ENCODE results near the gene BRCA2. TPM values are rescaled to one million over a fixed set of nuclear protein-coding genes. Genes with fewer than 3 reads are reported as not detected.

Gene BRCA2
- total and polyA plus RNA-seq, 2 donors (not counting 1 experiment from before 2014, with no cell fraction given): 1.2 to 6.0 TPM

DNA sequence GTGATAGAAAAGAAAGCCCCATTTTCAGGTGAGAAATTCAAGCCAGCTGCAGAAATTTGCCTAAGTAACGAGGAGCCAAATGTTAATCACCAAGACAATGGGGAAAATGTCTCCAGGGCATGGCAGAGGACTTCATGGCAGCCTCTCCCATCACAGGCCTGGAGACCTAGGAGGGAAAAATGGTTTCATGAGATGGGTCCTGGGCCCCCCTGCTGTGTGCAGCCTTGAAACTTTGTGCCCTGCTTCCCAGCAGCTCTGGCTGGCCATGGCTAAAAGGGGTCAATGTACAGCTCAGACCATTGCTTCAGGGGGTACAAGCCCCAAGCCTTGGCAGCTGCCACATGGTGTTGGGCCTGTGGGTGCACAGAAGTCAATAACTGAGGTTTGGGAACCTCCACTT is 102.7 kb downstream of the BRCA2 start:
- no peak overlapping the region for H3K4me3 ChIP-seq (ENCODE audit: control extremely low read depth in 1 of 5, extremely low read depth in 1 of 5, insufficient read depth in 1 of 5, low read depth in 2 of 5, low read length in 4 of 5)
- H3K27me3 Mint-ChIP-seq: no peaks in the 10 kb centered on the region
- H3K27ac ChIP-seq (ENCODE audit: low read length in 2 of 2): no peak overlapping the region
- H3K79me2 ChIP-seq (ENCODE audit: control insufficient read depth, insufficient read depth, low read length): peaks cover 59% of the 10 kb centered on the region
- peaks cover 0 to 1% of the 10 kb centered on the region in 2 donors for H3K4me1 ChIP-seq (ENCODE audit: control insufficient read depth in 2 of 2, insufficient read depth in 2 of 2, low read length in 2 of 2)
- ChIA-PET POLR2A (no interaction called here), CTCF (no interaction called here)
- no peak overlapping the region for H2AFZ ChIP-seq (ENCODE audit: insufficient read depth, low read depth, low read length, poor library complexity, severe bottlenecking)
- no peak for TF ChIP-seq EZH2 (IDR thresholded peaks at IDR 0.05; ENCODE audit: borderline replicate concordance, insufficient read depth, low read depth, low read length, poor library complexity, severe bottlenecking)
- TF ChIP-seq, protein P1, sequence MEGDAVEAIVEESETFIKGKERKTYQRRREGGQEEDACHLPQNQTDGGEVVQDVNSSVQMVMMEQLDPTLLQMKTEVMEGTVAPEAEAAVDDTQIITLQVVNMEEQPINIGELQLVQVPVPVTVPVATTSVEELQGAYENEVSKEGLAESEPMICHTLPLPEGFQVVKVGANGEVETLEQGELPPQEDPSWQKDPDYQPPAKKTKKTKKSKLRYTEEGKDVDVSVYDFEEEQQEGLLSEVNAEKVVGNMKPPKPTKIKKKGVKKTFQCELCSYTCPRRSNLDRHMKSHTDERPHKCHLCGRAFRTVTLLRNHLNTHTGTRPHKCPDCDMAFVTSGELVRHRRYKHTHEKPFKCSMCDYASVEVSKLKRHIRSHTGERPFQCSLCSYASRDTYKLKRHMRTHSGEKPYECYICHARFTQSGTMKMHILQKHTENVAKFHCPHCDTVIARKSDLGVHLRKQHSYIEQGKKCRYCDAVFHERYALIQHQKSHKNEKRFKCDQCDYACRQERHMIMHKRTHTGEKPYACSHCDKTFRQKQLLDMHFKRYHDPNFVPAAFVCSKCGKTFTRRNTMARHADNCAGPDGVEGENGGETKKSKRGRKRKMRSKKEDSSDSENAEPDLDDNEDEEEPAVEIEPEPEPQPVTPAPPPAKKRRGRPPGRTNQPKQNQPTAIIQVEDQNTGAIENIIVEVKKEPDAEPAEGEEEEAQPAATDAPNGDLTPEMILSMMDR (IDR thresholded peaks at IDR 0.05): no peak
- no peaks in the 10 kb centered on the region for H3K27me3 ChIP-seq (replicated peaks in 1 of 4; ENCODE audit: control extremely low read depth in 1 of 4, control insufficient read depth in 3 of 4, insufficient read depth in 4 of 4, low read length in 3 of 4)
- peaks cover 0 to 17% of the 10 kb centered on the region in 2 experiments for H3K36me3 ChIP-seq (replicated peaks in 1 of 2; ENCODE audit: control extremely low read depth in 1 of 2, control insufficient read depth in 1 of 2, extremely low read depth in 1 of 2, insufficient read depth in 2 of 2, low read length in 1 of 2)
- no peak for DNase-seq
- WGBS (ENCODE audit: insufficient coverage): no CpG with 5 or more reads among the region's 1 CpG
- no peak overlapping the region for H3K4me3 Mint-ChIP-seq
- H3K9me3 ChIP-seq (ENCODE audit: control extremely low read depth in 1 of 3, control insufficient read depth in 2 of 3, insufficient read depth in 1 of 3, low read length in 2 of 3): peaks cover 0 to 18% (median 11%) of the 10 kb centered on the region in 3 donors
- no peaks in the 10 kb centered on the region for H3K9me3 Mint-ChIP-seq (ENCODE audit: insufficient read depth)
- H3K4me2 ChIP-seq (replicated peaks; ENCODE audit: low read depth, low read length, poor library complexity, severe bottlenecking): no peak overlapping the region
- intact Hi-C loops (cut with micrococcal nuclease): no loop called here
- no peak overlapping the region for H3K9ac ChIP-seq (ENCODE audit: low read length)
- no peak for ATAC-seq (ENCODE audit: low read depth)
- H4K20me1 ChIP-seq (ENCODE audit: control insufficient read depth, insufficient read depth, low read length, poor library complexity, severe bottlenecking): peaks cover 19% of the 10 kb centered on the region
- no peak overlapping the region for H3K27ac Mint-ChIP-seq
- peaks cover 5% of the 10 kb centered on the region for H3K4me1 Mint-ChIP-seq

DNA sequence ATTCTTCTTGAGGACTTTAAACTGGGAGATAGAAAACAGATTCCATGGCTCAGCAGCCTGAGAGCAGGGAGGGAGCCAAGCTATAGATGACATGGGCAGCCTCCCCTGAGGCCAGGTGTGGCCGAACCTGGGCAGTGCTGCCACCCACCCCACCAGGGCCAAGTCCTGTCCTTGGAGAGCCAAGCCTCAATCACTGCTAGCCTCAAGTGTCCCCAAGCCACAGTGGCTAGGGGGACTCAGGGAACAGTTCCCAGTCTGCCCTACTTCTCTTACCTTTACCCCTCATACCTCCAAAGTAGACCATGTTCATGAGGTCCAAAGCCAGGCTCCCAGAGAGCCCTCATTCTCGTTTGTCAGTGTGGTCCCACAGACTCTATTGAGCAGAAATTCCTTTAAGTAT is 104.6 kb downstream of the BRCA2 start:
- Mint-ChIP-seq H3K27ac (no peak overlapping the region), H3K4me3 (no peak overlapping the region), H3K27me3 (no peaks in the 10 kb centered on the region), H3K9me3 (ENCODE audit: insufficient read depth) (no peaks in the 10 kb centered on the region), H3K4me1 (peaks cover 16% of the 10 kb centered on the region)
- intact Hi-C loops (cut with micrococcal nuclease): no loop called here
- Histone ChIP-seq H3K36me3 (replicated peaks in 1 of 2; ENCODE audit: control extremely low read depth in 1 of 2, control insufficient read depth in 1 of 2, extremely low read depth in 1 of 2, insufficient read depth in 2 of 2, low read length in 1 of 2) (peaks cover 1 to 29% of the 10 kb centered on the region in 2 experiments), H3K4me2 (replicated peaks; ENCODE audit: low read depth, low read length, poor library complexity, severe bottlenecking) (no peak overlapping the region), H3K9ac (ENCODE audit: low read length) (no peak overlapping the region), H3K79me2 (ENCODE audit: control insufficient read depth, insufficient read depth, low read length) (peaks cover 71% of the 10 kb centered on the region), H2AFZ (ENCODE audit: insufficient read depth, low read depth, low read length, poor library complexity, severe bottlenecking) (no peak overlapping the region), H3K27ac (ENCODE audit: low read length in 2 of 2) (no peak overlapping the region), H3K27me3 (replicated peaks in 1 of 4; ENCODE audit: control extremely low read depth in 1 of 4, control insufficient read depth in 3 of 4, insufficient read depth in 4 of 4, low read length in 3 of 4) (no peaks in the 10 kb centered on the region), H3K4me3 (ENCODE audit: control extremely low read depth in 1 of 5, extremely low read depth in 1 of 5, insufficient read depth in 1 of 5, low read depth in 2 of 5, low read length in 4 of 5) (no peak overlapping the region), H3K9me3 (ENCODE audit: control extremely low read depth in 1 of 3, control insufficient read depth in 2 of 3, insufficient read depth in 1 of 3, low read length in 2 of 3) (peaks cover 0 to 18% (median 11%) of the 10 kb centered on the region in 3 donors), H3K4me1 (ENCODE audit: control insufficient read depth in 2 of 2, insufficient read depth in 2 of 2, low read length in 2 of 2) (peaks cover 0 to 9% of the 10 kb centered on the region in 2 donors), H4K20me1 (ENCODE audit: control insufficient read depth, insufficient read depth, low read length, poor library complexity, severe bottlenecking) (peaks cover 33% of the 10 kb centered on the region)
- ATAC-seq (ENCODE audit: low read depth): no peak
- POLR2A ChIA-PET: no interaction called here
- TF ChIP-seq EZH2 (IDR thresholded peaks at IDR 0.05; ENCODE audit: borderline replicate concordance, insufficient read depth, low read depth, low read length, poor library complexity, severe bottlenecking): no peak
- TF ChIP-seq, protein P1 (IDR thresholded peaks at IDR 0.05): no peak
- 97% methylated on average over 2 of the region's 2 CpGs for WGBS (ENCODE audit: insufficient coverage)
- DNase-seq: no peak
- CTCF ChIA-PET: no interaction called here

Measured in B cell (primary cell).